ENCODE measurements around the gene METAP2.

The METAP2 gene

GRCh38 chr12:95547522-95548055 is 73.6 kb downstream of the METAP2 start:
- H3K27me3 ChIP-seq (ENCODE audit: control insufficient read depth, insufficient read depth, low read length), result peaks cover 2% of the 10 kb centered on the region
- H3K27ac ChIP-seq (ENCODE audit: low read depth, low read length), result peak overlapping the region; percentile 55
- H3K4me1 ChIP-seq (ENCODE audit: control insufficient read depth, insufficient read depth, low read length), result no peaks in the 10 kb centered on the region
- H3K4me3 ChIP-seq (ENCODE audit: low read length), result peak overlapping the region; percentile 81
- H3K36me3 ChIP-seq (ENCODE audit: control insufficient read depth, insufficient read depth, low read length), result no peaks in the 10 kb centered on the region
- no peak overlapping the region for H3K9ac ChIP-seq (ENCODE audit: low read length)

- H3K27ac ChIP-seq (ENCODE audit: low read depth, low read length), result peak overlapping the region; percentile 55
- H3K36me3 ChIP-seq (ENCODE audit: control insufficient read depth, insufficient read depth, low read length), result no peaks in the 10 kb centered on the region
- peaks cover 2% of the 10 kb centered on the region for H3K27me3 ChIP-seq (ENCODE audit: control insufficient read depth, insufficient read depth, low read length)
- no peak overlapping the region for H3K9ac ChIP-seq (ENCODE audit: low read length)
- no peaks in the 10 kb centered on the region for H3K4me1 ChIP-seq (ENCODE audit: control insufficient read depth, insufficient read depth, low read length)
- peak overlapping the region; percentile 81 for H3K4me3 ChIP-seq (ENCODE audit: low read length)
Observed at GRCh38 chr12:95548056-95548538, 74.1 kb downstream of the METAP2 start.

GRCh38 chr12:95548539-95549391 is 74.8 kb downstream of the METAP2 start:
- Histone ChIP-seq H3K9ac (ENCODE audit: low read length) (no peak overlapping the region), H3K4me1 (ENCODE audit: control insufficient read depth, insufficient read depth, low read length) (no peaks in the 10 kb centered on the region), H3K27ac (ENCODE audit: low read depth, low read length) (peak overlapping the region; percentile 55), H3K27me3 (ENCODE audit: control insufficient read depth, insufficient read depth, low read length) (peaks cover 2% of the 10 kb centered on the region), H3K36me3 (ENCODE audit: control insufficient read depth, insufficient read depth, low read length) (no peaks in the 10 kb centered on the region), H3K4me3 (ENCODE audit: low read length) (peak overlapping the region; percentile 81)

- no peak overlapping the region for H3K27ac ChIP-seq (ENCODE audit: low read depth, low read length)
- peaks cover 2% of the 10 kb centered on the region for H3K27me3 ChIP-seq (ENCODE audit: control insufficient read depth, insufficient read depth, low read length)
- no peaks in the 10 kb centered on the region for H3K36me3 ChIP-seq (ENCODE audit: control insufficient read depth, insufficient read depth, low read length)
- no peak overlapping the region for H3K9ac ChIP-seq (ENCODE audit: low read length)
- peak overlapping the region; percentile 62 for H3K4me3 ChIP-seq (ENCODE audit: low read length)
- H3K4me1 ChIP-seq (ENCODE audit: control insufficient read depth, insufficient read depth, low read length), result no peaks in the 10 kb centered on the region
Observed at GRCh38 chr12:95549392-95550084, 75.6 kb downstream of the METAP2 start.

- Histone ChIP-seq H3K4me1 (ENCODE audit: control insufficient read depth, insufficient read depth, low read length) (no peaks in the 10 kb centered on the region), H3K36me3 (ENCODE audit: control insufficient read depth, insufficient read depth, low read length) (no peaks in the 10 kb centered on the region), H3K4me3 (ENCODE audit: low read length) (no peak within 1 kb of the TSS), H3K9ac (ENCODE audit: low read length) (peak within 1 kb of the TSS; percentile 21), H3K27me3 (ENCODE audit: control insufficient read depth, insufficient read depth, low read length) (peaks cover 2% of the 10 kb centered on the region), H3K27ac (ENCODE audit: low read depth, low read length) (no peak within 1 kb of the TSS)
Observed at GRCh38 chr12:95551305-95551704, 77.4 kb downstream of the METAP2 start, which contains the start of gene USP44. TSS of gene USP44 (minus strand) at chr12:95551476. CDS start at chr12:95534256, 17,220 bp downstream.

GRCh38 chr12:95551913-95552516 is 78.1 kb downstream of the METAP2 start:
- no peak overlapping the region for H3K4me3 ChIP-seq (ENCODE audit: low read length)
- no peak overlapping the region for H3K27ac ChIP-seq (ENCODE audit: low read depth, low read length)
- H3K36me3 ChIP-seq (ENCODE audit: control insufficient read depth, insufficient read depth, low read length), result no peaks in the 10 kb centered on the region
- H3K27me3 ChIP-seq (ENCODE audit: control insufficient read depth, insufficient read depth, low read length), result peaks cover 2% of the 10 kb centered on the region
- no peak overlapping the region for H3K9ac ChIP-seq (ENCODE audit: low read length)
- H3K4me1 ChIP-seq (ENCODE audit: control insufficient read depth, insufficient read depth, low read length), result no peaks in the 10 kb centered on the region

GRCh38 chr12:95553197-95553943 is 79.4 kb downstream of the METAP2 start:
- Histone ChIP-seq H3K9ac (ENCODE audit: low read length) (no peak overlapping the region), H3K4me1 (ENCODE audit: control insufficient read depth, insufficient read depth, low read length) (no peaks in the 10 kb centered on the region), H3K36me3 (ENCODE audit: control insufficient read depth, insufficient read depth, low read length) (no peaks in the 10 kb centered on the region), H3K27me3 (ENCODE audit: control insufficient read depth, insufficient read depth, low read length) (peaks cover 2% of the 10 kb centered on the region), H3K4me3 (ENCODE audit: low read length) (no peak overlapping the region), H3K27ac (ENCODE audit: low read depth, low read length) (no peak overlapping the region)

- Histone ChIP-seq H3K27me3 (ENCODE audit: control insufficient read depth, insufficient read depth, low read length) (no peaks in the 10 kb centered on the region), H3K4me3 (ENCODE audit: low read length) (no peak overlapping the region), H3K36me3 (ENCODE audit: control insufficient read depth, insufficient read depth, low read length) (no peaks in the 10 kb centered on the region), H3K9ac (ENCODE audit: low read length) (no peak overlapping the region), H3K27ac (ENCODE audit: low read depth, low read length) (no peak overlapping the region), H3K4me1 (ENCODE audit: control insufficient read depth, insufficient read depth, low read length) (no peaks in the 10 kb centered on the region)
Observed at GRCh38 chr12:95554532-95555071, 80.7 kb downstream of the METAP2 start.

- no peak overlapping the region for H3K9ac ChIP-seq (ENCODE audit: low read length)
- H3K4me3 ChIP-seq (ENCODE audit: low read length), result no peak overlapping the region
- no peak overlapping the region for H3K27ac ChIP-seq (ENCODE audit: low read depth, low read length)
- H3K4me1 ChIP-seq (ENCODE audit: control insufficient read depth, insufficient read depth, low read length), result no peaks in the 10 kb centered on the region
- H3K27me3 ChIP-seq (ENCODE audit: control insufficient read depth, insufficient read depth, low read length), result no peaks in the 10 kb centered on the region
- H3K36me3 ChIP-seq (ENCODE audit: control insufficient read depth, insufficient read depth, low read length), result no peaks in the 10 kb centered on the region
Observed at GRCh38 chr12:95557625-95558024, 83.7 kb downstream of the METAP2 start.
